Nephron progenitor cell (in vitro differentiated cells): ENCODE data around the gene SLC5A9.

ENCODE experiments used
- DNase-seq: peaks from one replicate; pipeline ENCODE4 v3.0.0; 2021
- H3K27ac Mint-ChIP-seq: 2 replicates; pipeline ENCODE4 v1.8.0; 2021; ENCODE audit warnings: mild to moderate bottlenecking, moderate library complexity, mixed read lengths
- H3K27me3 Mint-ChIP-seq: 2 replicates; pipeline ENCODE4 v1.8.0; 2021; ENCODE audit warnings: mild to moderate bottlenecking, low read depth, mixed read lengths; ENCODE audit not compliant: poor library complexity
- H3K36me3 Mint-ChIP-seq: 2 replicates; pipeline ENCODE4 v1.8.0; 2021; ENCODE audit warnings: low read depth, mixed read lengths
- H3K4me1 Mint-ChIP-seq: 2 replicates; pipeline ENCODE4 v1.8.0; 2021; ENCODE audit warnings: mixed read lengths
- H3K4me3 Mint-ChIP-seq: 2 replicates; pipeline ENCODE4 v1.8.0; 2021; ENCODE audit warnings: mild to moderate bottlenecking, moderate library complexity, mixed read lengths
- H3K9me3 Mint-ChIP-seq: 2 replicates; pipeline ENCODE4 v1.8.0; 2021; ENCODE audit warnings: mild to moderate bottlenecking, moderate library complexity, mixed read lengths
- CTCF ChIP-seq: fragments of 200-600 bp; sonication (generic); IDR thresholded peaks from 2 replicates; pipeline ENCODE4 v1.5.0; 2021; ENCODE audit warnings: antibody characterized with exemption

The SLC5A9 gene

GRCh38 chr1:48186306-48186839 lies 36.1 kb upstream of the SLC5A9 start:
- Mint-ChIP-seq H3K36me3 (peaks cover 8% of the 10 kb centered on the region), H3K9me3 (peaks cover 74% of the 10 kb centered on the region)

GRCh38 chr1:48187969-48188563 lies 34.5 kb upstream of the SLC5A9 start:
- H3K27me3 Mint-ChIP-seq: peaks cover 7% of the 10 kb centered on the region
- H3K4me3 Mint-ChIP-seq: no peak overlapping the region
- no peak for DNase-seq
- no peaks in the 10 kb centered on the region for H3K4me1 Mint-ChIP-seq
- peaks cover 75% of the 10 kb centered on the region for H3K9me3 Mint-ChIP-seq
- H3K27ac Mint-ChIP-seq: no peak overlapping the region
- no peak for TF ChIP-seq CTCF
- peaks cover 9% of the 10 kb centered on the region for H3K36me3 Mint-ChIP-seq

More at GRCh38 chr1:48186306-48186839, 36.1 kb upstream of the SLC5A9 start:
- DNase-seq: no peak
- no peak overlapping the region for H3K27ac Mint-ChIP-seq
- no peak overlapping the region for H3K4me3 Mint-ChIP-seq
- no peaks in the 10 kb centered on the region for H3K4me1 Mint-ChIP-seq
- H3K27me3 Mint-ChIP-seq: peaks cover 7% of the 10 kb centered on the region
- no peak for TF ChIP-seq CTCF

GRCh38 chr1:48190881-48191280 lies 31.6 kb upstream of the SLC5A9 start:
- Mint-ChIP-seq H3K4me1 (no peaks in the 10 kb centered on the region), H3K27ac (no peak overlapping the region), H3K36me3 (peaks cover 9% of the 10 kb centered on the region), H3K9me3 (peaks cover 72% of the 10 kb centered on the region), H3K27me3 (peaks cover 6% of the 10 kb centered on the region), H3K4me3 (no peak overlapping the region)
- TF ChIP-seq CTCF: no peak
- DNase-seq: no peak

- peaks cover 34% of the 10 kb centered on the region for H3K9me3 Mint-ChIP-seq
- TF ChIP-seq CTCF: no peak
- no peak overlapping the region for H3K27ac Mint-ChIP-seq
- H3K4me3 Mint-ChIP-seq: no peak overlapping the region
- no peak for DNase-seq
- peaks cover 9% of the 10 kb centered on the region for H3K27me3 Mint-ChIP-seq
- H3K4me1 Mint-ChIP-seq: peaks cover under 1% of the 10 kb centered on the region
- peaks cover 9% of the 10 kb centered on the region for H3K36me3 Mint-ChIP-seq
Measured at GRCh38 chr1:48194801-48195200, 27.7 kb upstream of the SLC5A9 start.

GRCh38 chr1:48196237-48196636 lies 26.3 kb upstream of the SLC5A9 start:
- peaks cover 20% of the 10 kb centered on the region for H3K9me3 Mint-ChIP-seq
- TF ChIP-seq CTCF: no peak

GRCh38 chr1:48198970-48199369 lies 23.5 kb upstream of the SLC5A9 start:
- Mint-ChIP-seq H3K4me3 (no peak overlapping the region), H3K27me3 (peaks cover 12% of the 10 kb centered on the region), H3K4me1 (peaks cover 4% of the 10 kb centered on the region), H3K27ac (no peak overlapping the region), H3K9me3 (peaks cover 5% of the 10 kb centered on the region), H3K36me3 (no peaks in the 10 kb centered on the region)
- TF ChIP-seq CTCF: no peak
- DNase-seq: no peak

More at GRCh38 chr1:48196237-48196636, 26.3 kb upstream of the SLC5A9 start:
- H3K4me3 Mint-ChIP-seq: no peak overlapping the region
- H3K36me3 Mint-ChIP-seq: peaks cover 2% of the 10 kb centered on the region
- no peak for DNase-seq
- no peak overlapping the region for H3K27ac Mint-ChIP-seq
- H3K4me1 Mint-ChIP-seq: peaks cover 4% of the 10 kb centered on the region
- H3K27me3 Mint-ChIP-seq: peaks cover 12% of the 10 kb centered on the region
